ENCODE measurements around the gene KCNK3. TPM values are rescaled to one million over a fixed set of nuclear protein-coding genes. Genes with fewer than 3 reads are reported as not detected.

Gene KCNK3
- total and polyA plus RNA-seq, 2 of the 13 experiments (the other 11 are each of a cell fraction or from before 2014, with no cell fraction given) = not detected

GRCh38 chr2:26743852-26744251, 51.3 kb downstream of the KCNK3 start:
- Histone ChIP-seq H2AFZ (ENCODE audit: low read length) (no peak overlapping the region), H3K4me1 (ENCODE audit: insufficient read depth, low read length) (peaks cover 5% of the 10 kb centered on the region; the same call in 1 of the 2 replicates), H3K9ac (ENCODE audit: insufficient read depth, low read depth, low read length) (no peak overlapping the region), H3K27me3 (ENCODE audit: control insufficient read depth in 1 of 2, insufficient read depth in 2 of 2, low read length in 2 of 2) (peaks cover 12 to 49% of the 10 kb centered on the region in 2 experiments; a peak in 4 of 5 replicates), H4K20me1 (ENCODE audit: insufficient read depth, low read length) (no peaks in the 10 kb centered on the region), H3K79me2 (ENCODE audit: insufficient read depth, low read length) (no peaks in the 10 kb centered on the region), H3K4me3 (replicated peaks in 1 of 3; ENCODE audit: insufficient read depth in 1 of 3, low read depth in 2 of 3, low read length in 3 of 3) (no peak overlapping the region), H3K9me3 (ENCODE audit: low read length) (no peaks in the 10 kb centered on the region), H3K36me3 (replicated peaks in 1 of 2; ENCODE audit: control insufficient read depth in 1 of 2, insufficient read depth in 2 of 2, low read length in 2 of 2) (no peaks in the 10 kb centered on the region), H3K4me2 (ENCODE audit: low read depth, low read length) (no peak overlapping the region), H3K27ac (ENCODE audit: extremely low read length, insufficient read depth, low read length) (no peak overlapping the region)
- TF ChIP-seq RNF2 (conservative IDR thresholded peaks at IDR 0.05; ENCODE audit: low read depth) = no peak
- no peak for TF ChIP-seq HNRNPH1 (optimal IDR thresholded peaks at IDR 0.05; ENCODE audit: low read depth, low read length)
- no peak for TF ChIP-seq ZNF446 (CRISPR knock-in tag; IDR thresholded peaks at IDR 0.05)
- TF ChIP-seq ZNF577 (CRISPR knock-in tag; IDR thresholded peaks at IDR 0.05; ENCODE audit: borderline replicate concordance, low read depth) = no peak
- TF ChIP-seq, protein P1, sequence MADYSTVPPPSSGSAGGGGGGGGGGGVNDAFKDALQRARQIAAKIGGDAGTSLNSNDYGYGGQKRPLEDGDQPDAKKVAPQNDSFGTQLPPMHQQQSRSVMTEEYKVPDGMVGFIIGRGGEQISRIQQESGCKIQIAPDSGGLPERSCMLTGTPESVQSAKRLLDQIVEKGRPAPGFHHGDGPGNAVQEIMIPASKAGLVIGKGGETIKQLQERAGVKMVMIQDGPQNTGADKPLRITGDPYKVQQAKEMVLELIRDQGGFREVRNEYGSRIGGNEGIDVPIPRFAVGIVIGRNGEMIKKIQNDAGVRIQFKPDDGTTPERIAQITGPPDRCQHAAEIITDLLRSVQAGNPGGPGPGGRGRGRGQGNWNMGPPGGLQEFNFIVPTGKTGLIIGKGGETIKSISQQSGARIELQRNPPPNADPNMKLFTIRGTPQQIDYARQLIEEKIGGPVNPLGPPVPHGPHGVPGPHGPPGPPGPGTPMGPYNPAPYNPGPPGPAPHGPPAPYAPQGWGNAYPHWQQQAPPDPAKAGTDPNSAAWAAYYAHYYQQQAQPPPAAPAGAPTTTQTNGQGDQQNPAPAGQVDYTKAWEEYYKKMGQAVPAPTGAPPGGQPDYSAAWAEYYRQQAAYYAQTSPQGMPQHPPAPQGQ (CRISPR knock-in tag; IDR thresholded peaks at IDR 0.05; ENCODE audit: borderline replicate concordance) = no peak
- no peak for TF ChIP-seq ZFX (CRISPR knock-in tag; IDR thresholded peaks at IDR 0.05; ENCODE audit: low read depth)
- TF ChIP-seq CBX2 (IDR thresholded peaks at IDR 0.05; ENCODE audit: low read depth, low read length) = no peak
- no peak for TF ChIP-seq CBX2 (CRISPR knock-in tag; IDR thresholded peaks at IDR 0.05; ENCODE audit: low read depth)
- TF ChIP-seq ZNF318 (CRISPR knock-in tag; IDR thresholded peaks at IDR 0.05) = no peak
- TF ChIP-seq, protein P2, sequence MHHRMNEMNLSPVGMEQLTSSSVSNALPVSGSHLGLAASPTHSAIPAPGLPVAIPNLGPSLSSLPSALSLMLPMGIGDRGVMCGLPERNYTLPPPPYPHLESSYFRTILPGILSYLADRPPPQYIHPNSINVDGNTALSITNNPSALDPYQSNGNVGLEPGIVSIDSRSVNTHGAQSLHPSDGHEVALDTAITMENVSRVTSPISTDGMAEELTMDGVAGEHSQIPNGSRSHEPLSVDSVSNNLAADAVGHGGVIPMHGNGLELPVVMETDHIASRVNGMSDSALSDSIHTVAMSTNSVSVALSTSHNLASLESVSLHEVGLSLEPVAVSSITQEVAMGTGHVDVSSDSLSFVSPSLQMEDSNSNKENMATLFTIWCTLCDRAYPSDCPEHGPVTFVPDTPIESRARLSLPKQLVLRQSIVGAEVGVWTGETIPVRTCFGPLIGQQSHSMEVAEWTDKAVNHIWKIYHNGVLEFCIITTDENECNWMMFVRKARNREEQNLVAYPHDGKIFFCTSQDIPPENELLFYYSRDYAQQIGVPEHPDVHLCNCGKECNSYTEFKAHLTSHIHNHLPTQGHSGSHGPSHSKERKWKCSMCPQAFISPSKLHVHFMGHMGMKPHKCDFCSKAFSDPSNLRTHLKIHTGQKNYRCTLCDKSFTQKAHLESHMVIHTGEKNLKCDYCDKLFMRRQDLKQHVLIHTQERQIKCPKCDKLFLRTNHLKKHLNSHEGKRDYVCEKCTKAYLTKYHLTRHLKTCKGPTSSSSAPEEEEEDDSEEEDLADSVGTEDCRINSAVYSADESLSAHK (CRISPR knock-in tag; IDR thresholded peaks at IDR 0.05; ENCODE audit: borderline replicate concordance) = no peak
- TF ChIP-seq SPEN (CRISPR knock-in tag; IDR thresholded peaks at IDR 0.05; ENCODE audit: low read depth) = no peak
- TF ChIP-seq ZSCAN9 (CRISPR knock-in tag; IDR thresholded peaks at IDR 0.05; ENCODE audit: borderline replicate concordance) = no peak
- FAIRE-seq = no peak
- intact Hi-C loops (cut with micrococcal nuclease; ENCODE audit: unreplicated experiment) = no loop called here
- no peak for ATAC-seq
- in situ Hi-C loops (cut with HindIII; ENCODE audit: extremely low pct_ligation_motif_present, low pct_unique_long_range_greater_than_20kb) = loop anchor here (5.0 kb wide), 1 partner anchor 132 kb away; no protein-coding TSS in a partner anchor
- 38% methylated on average over 3 of the region's 3 CpGs for WGBS (ENCODE audit: low lambda C conversion rate)
- ChIA-PET CTCF (ENCODE audit: low intra/inter-chr PET ratio, low total read pairs) (interaction anchor here (7.6 kb wide), 1 partner anchor 138 kb away, joined by 118 read pairs; no protein-coding TSS in a partner anchor), POLR2A (no interaction called here)
- no peak for DNase-seq (ENCODE audit: low spot score)
- no TSS peak for BruUV-seq (replicated peaks)

All from HepG2 (cell line).